ENCODE results near the gene PON1.

Gene PON1

GRCh38 chr7:95316588-95316987 lies 7.7 kb downstream of the PON1 start:
- no peak for DNase-seq

- DNase-seq, result no peak
Observed at GRCh38 chr7:95312561-95312960, 11.8 kb downstream of the PON1 start.

- DNase-seq, result no peak
Observed at GRCh38 chr7:95311389-95311788, 12.9 kb downstream of the PON1 start.

- DNase-seq, result no peak
Observed at GRCh38 chr7:95309951-95310350, 14.4 kb downstream of the PON1 start.

- no peak for DNase-seq
Observed at GRCh38 chr7:95304990-95305389, 19.3 kb downstream of the PON1 start.

GRCh38 chr7:95303013-95303905 lies 21.1 kb downstream of the PON1 start:
- no peak for DNase-seq

GRCh38 chr7:95298091-95298490 lies 26.2 kb downstream of the PON1 start:
- no peak for DNase-seq

GRCh38 chr7:95297041-95297440 lies 27.3 kb downstream of the PON1 start:
- DNase-seq, result no peak

GRCh38 chr7:95296456-95296855 lies 27.9 kb downstream of the PON1 start:
- no peak for DNase-seq

- no peak for DNase-seq
Observed at GRCh38 chr7:95295397-95295796, 28.9 kb downstream of the PON1 start.

- DNase-seq, result no peak
Observed at GRCh38 chr7:95290166-95290830, 34.0 kb downstream of the PON1 start.

- no peak for DNase-seq
Observed at GRCh38 chr7:95286096-95286495, 38.2 kb downstream of the PON1 start.

- no peak for DNase-seq
Observed at GRCh38 chr7:95279417-95279816, 44.9 kb downstream of the PON1 start.

GRCh38 chr7:95276114-95276513 lies 48.2 kb downstream of the PON1 start:
- DNase-seq, result no peak

- DNase-seq, result no peak
Observed at GRCh38 chr7:95269640-95270039, 54.7 kb downstream of the PON1 start.

- DNase-seq, result no peak
Observed at GRCh38 chr7:95267754-95268153, 56.6 kb downstream of the PON1 start.

GRCh38 chr7:95265634-95266033 lies 58.7 kb downstream of the PON1 start:
- no peak for DNase-seq

- DNase-seq, result no peak
Observed at GRCh38 chr7:95264363-95264891, 59.9 kb downstream of the PON1 start.

GRCh38 chr7:95263785-95264362 lies 60.5 kb downstream of the PON1 start:
- DNase-seq, result no peak

- no peak for DNase-seq
Observed at GRCh38 chr7:95262875-95263274, 61.5 kb downstream of the PON1 start.

GRCh38 chr7:95261895-95262415 lies 62.4 kb downstream of the PON1 start:
- no peak for DNase-seq

GRCh38 chr7:95255691-95256090 lies 68.6 kb downstream of the PON1 start:
- no peak for DNase-seq

- DNase-seq, result no peak
Observed at GRCh38 chr7:95253986-95254385, 70.3 kb downstream of the PON1 start.

- no peak for DNase-seq
Observed at GRCh38 chr7:95251966-95252365, 72.4 kb downstream of the PON1 start.
